Thyroid gland (tissue), 4 donors: ENCODE results near the gene NRARP.

Experiments used
- POLR2A ChIP-seq, 2 donors: fragments of 450-650 bp; IDR thresholded peaks; one replicate each; pipeline ENCODE4 v1.6.1; 2017; ENCODE audit warnings: antibody characterized with exemption in 2 of 2, mild to moderate bottlenecking in 2 of 2, moderate library complexity in 1 of 2
- TF ChIP-seq, protein P1 (sequence below), 6 experiments: fragments of 200-600 bp in 3 of 6; fragments of 450-650 bp in 3 of 6; sonication (generic) in 3 of 6; IDR thresholded peaks; one replicate each; pipeline ENCODE4 v1.5.1; 2016 to 2019; ENCODE audit warnings: antibody characterized with exemption in 6 of 6, mild to moderate bottlenecking in 2 of 6, inconsistent platforms in 1 of 6, moderate library complexity in 1 of 6

DNA sequence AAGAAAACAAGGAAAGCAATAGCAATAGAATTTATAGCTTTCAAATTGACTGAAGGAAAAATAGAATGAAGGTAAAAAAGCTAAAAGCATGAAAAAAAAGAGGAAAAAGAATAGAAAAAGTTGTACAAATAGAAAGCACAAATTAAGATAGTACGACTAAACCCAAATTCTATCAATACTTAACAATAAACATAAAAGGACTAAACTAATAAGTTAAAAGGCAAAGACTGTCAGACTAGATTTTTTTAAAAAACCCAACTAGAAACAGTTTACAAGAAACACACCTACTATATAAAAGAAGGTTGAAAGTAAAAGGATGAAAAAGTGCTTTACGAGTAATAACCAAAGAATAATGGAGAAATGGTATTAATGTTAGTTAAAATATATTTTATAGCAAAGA is 34.7 kb upstream of the NRARP start:
- TF ChIP-seq, protein P1, sequence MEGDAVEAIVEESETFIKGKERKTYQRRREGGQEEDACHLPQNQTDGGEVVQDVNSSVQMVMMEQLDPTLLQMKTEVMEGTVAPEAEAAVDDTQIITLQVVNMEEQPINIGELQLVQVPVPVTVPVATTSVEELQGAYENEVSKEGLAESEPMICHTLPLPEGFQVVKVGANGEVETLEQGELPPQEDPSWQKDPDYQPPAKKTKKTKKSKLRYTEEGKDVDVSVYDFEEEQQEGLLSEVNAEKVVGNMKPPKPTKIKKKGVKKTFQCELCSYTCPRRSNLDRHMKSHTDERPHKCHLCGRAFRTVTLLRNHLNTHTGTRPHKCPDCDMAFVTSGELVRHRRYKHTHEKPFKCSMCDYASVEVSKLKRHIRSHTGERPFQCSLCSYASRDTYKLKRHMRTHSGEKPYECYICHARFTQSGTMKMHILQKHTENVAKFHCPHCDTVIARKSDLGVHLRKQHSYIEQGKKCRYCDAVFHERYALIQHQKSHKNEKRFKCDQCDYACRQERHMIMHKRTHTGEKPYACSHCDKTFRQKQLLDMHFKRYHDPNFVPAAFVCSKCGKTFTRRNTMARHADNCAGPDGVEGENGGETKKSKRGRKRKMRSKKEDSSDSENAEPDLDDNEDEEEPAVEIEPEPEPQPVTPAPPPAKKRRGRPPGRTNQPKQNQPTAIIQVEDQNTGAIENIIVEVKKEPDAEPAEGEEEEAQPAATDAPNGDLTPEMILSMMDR (IDR thresholded peaks at IDR 0.05): no peak
- TF ChIP-seq POLR2A (IDR thresholded peaks at IDR 0.05): no peak
